Kidney (tissue), 14 donors: ENCODE data around the gene TMEM242. TPM values are rescaled to one million over a fixed set of nuclear protein-coding genes. Genes with fewer than 3 reads are reported as not detected.

Experiments used
- DNase-seq, 5 donors: peaks; one replicate each; pipeline ENCODE4 v3.0.0-alpha.2; 2013 to 2020
- FAIRE-seq: peaks from 2 replicates; lab custom pipeline; 2012; peaks lifted over from hg19 to GRCh38; lab: Jason Lieb, UNC
- H3K27ac ChIP-seq, 2 donors: one replicate each; pipeline ENCODE4 v1.7.0; 2013; ENCODE audit warnings: low read depth in 2 of 2, low read length in 2 of 2, inconsistent platforms in 1 of 2
- H3K27me3 ChIP-seq: one replicate; pipeline ENCODE4 v1.7.1; 2013; ENCODE audit warnings: low read length, inconsistent platforms; ENCODE audit not compliant: control insufficient read depth, insufficient read depth
- H3K36me3 ChIP-seq, 3 donors: one replicate each; pipeline versions ENCODE4 v1.7.0 to v1.7.1; 2013; ENCODE audit warnings: low read length in 3 of 3, control low read depth in 1 of 3, inconsistent platforms in 1 of 3; ENCODE audit not compliant: insufficient read depth in 3 of 3, control insufficient read depth in 2 of 3
- H3K4me1 ChIP-seq, 3 donors: one replicate each; pipeline versions ENCODE4 v1.7.0 to v1.7.1; 2013; ENCODE audit warnings: low read length in 3 of 3, inconsistent platforms in 1 of 3, low read depth in 1 of 3; ENCODE audit not compliant: control insufficient read depth in 2 of 3, insufficient read depth in 2 of 3
- H3K4me3 ChIP-seq, 3 donors: one replicate each; pipeline versions ENCODE4 v1.7.0 to v1.8.1; 2013; ENCODE audit warnings: low read length in 3 of 3, control low read depth in 1 of 3, inconsistent platforms in 1 of 3
- H3K9ac ChIP-seq, 3 donors: one replicate each; pipeline versions ENCODE4 v1.7.0 to v1.7.1; 2013; ENCODE audit warnings: low read length in 3 of 3, control low read depth in 1 of 3, inconsistent platforms in 1 of 3
- H3K9me3 ChIP-seq, 3 donors: one replicate each; pipeline versions ENCODE4 v1.7.0 to v1.7.1; 2013; ENCODE audit warnings: low read length in 3 of 3, control low read depth in 1 of 3, inconsistent platforms in 1 of 3; ENCODE audit not compliant: control insufficient read depth in 2 of 3, insufficient read depth in 1 of 3
- intact Hi-C: fragments of 100-400 bp; cut with DNase I; formaldehyde crosslinking; loops from one replicate; pipeline ENCODE4 v1.11.1; 2022
- polyA plus RNA-seq: library from polyadenylated mRNA; stranded (reverse); fragments of 350-450 nt; fragmentation: Illumina TruSeq; extraction: RNeasy Lipid Tissue Mini Kit (QIAGEN cat#74804); gene quantifications from one replicate; pipeline ENCODE4 v1.2.3, GENCODE V29; 2014; ENCODE audit warnings: low read depth, low replicate concordance; ENCODE audit not compliant: insufficient read depth
- total RNA-seq: library from RNA; stranded (reverse); fragmentation: NEBNext Ultra II Directional; extraction: Animal tissue kit (Norgen Biotek cat#: 25700); gene quantifications from one replicate; pipeline ENCODE4 v1.2.1, GENCODE V29; 2021
- TF ChIP-seq, protein P1 (sequence below): IDR thresholded peaks from 3 replicates; pipeline ENCODE4 v1.5.1; 2012; ENCODE audit warnings: mild to moderate bottlenecking, moderate library complexity, borderline replicate concordance; ENCODE audit not compliant: insufficient read depth; ENCODE audit errors: extremely low read depth
- donor health status: control.
- donor health status: control.
- donor health status: control.
- donor health status: control.
- donor health status: control.
- donor health status: DM: yes; HTN: yes; CAD: no.
- donor health status: Normal renal cell carcinoma (clear cell type).

The TMEM242 gene
- total and polyA plus RNA-seq, 2 donors from 2014 or later, result 14.2 to 14.3 TPM

DNA sequence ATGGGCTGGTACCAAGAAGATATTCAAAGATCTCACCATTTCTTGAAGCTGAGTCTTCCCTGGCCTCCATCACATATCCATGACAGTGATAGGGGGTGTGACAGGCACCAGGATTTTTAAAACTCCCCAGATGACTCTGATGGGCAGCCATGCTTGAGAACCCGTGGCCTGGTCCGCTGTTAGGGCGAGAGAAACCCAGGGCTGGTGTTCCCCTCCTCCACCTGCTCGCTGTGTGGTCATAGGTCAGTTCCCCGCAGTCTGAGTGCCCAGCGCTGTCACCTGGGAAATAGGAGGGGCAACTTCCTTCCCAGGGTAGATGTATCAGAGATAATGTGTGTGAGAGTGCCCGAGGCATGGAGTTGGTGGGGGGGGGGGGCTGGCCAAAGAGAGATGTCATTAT, 50.9 kb downstream of the TMEM242 start:
- Histone ChIP-seq H3K27ac (no peak overlapping the region), H3K4me3 (no peak overlapping the region), H3K27me3 (no peaks in the 10 kb centered on the region), H3K36me3 (no peaks in the 10 kb centered on the region), H3K9me3 (no peaks in the 10 kb centered on the region), H3K9ac (no peak overlapping the region), H3K4me1 (peaks cover 3 to 15% (median 8%) of the 10 kb centered on the region in 3 donors)
- DNase-seq (peak in 2 of 5 donors; percentile 41 to 51), FAIRE-seq (no peak)
- intact Hi-C loops, result loop anchor here (10.0 kb wide), 1 partner anchor 48 kb away; no protein-coding TSS in a partner anchor
- TF ChIP-seq, protein P1, sequence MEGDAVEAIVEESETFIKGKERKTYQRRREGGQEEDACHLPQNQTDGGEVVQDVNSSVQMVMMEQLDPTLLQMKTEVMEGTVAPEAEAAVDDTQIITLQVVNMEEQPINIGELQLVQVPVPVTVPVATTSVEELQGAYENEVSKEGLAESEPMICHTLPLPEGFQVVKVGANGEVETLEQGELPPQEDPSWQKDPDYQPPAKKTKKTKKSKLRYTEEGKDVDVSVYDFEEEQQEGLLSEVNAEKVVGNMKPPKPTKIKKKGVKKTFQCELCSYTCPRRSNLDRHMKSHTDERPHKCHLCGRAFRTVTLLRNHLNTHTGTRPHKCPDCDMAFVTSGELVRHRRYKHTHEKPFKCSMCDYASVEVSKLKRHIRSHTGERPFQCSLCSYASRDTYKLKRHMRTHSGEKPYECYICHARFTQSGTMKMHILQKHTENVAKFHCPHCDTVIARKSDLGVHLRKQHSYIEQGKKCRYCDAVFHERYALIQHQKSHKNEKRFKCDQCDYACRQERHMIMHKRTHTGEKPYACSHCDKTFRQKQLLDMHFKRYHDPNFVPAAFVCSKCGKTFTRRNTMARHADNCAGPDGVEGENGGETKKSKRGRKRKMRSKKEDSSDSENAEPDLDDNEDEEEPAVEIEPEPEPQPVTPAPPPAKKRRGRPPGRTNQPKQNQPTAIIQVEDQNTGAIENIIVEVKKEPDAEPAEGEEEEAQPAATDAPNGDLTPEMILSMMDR, result no peak

DNA sequence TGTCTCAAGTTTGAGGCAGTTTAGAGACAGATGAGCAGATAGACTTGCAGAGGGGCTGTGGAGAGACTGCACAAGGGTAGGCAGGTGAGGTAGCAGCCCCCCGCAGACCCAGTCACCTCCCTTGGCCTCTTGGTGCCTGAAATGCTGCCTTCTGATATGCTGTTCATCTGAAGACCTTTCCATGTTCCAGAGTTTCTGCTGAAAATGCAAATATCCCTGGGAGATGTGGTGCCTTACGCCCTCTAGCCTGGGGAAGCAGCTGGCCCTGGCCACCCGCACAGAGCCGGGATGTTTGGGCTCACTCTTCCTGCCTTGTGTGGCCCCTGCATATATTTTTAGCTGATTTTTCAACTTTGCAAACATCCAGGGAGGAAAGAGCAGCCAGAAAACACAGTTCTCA, 51.4 kb downstream of the TMEM242 start:
- no peaks in the 10 kb centered on the region for H3K36me3 ChIP-seq
- peaks cover 3 to 18% (median 8%) of the 10 kb centered on the region in 3 donors for H3K4me1 ChIP-seq
- TF ChIP-seq, protein P1, result no peak
- intact Hi-C loops, result loop anchor here (10.0 kb wide), 1 partner anchor 47 kb away; no protein-coding TSS in a partner anchor
- H3K27ac ChIP-seq, result no peak overlapping the region
- H3K9ac ChIP-seq, result no peak overlapping the region
- no peaks in the 10 kb centered on the region for H3K9me3 ChIP-seq
- H3K27me3 ChIP-seq, result no peaks in the 10 kb centered on the region
- FAIRE-seq (no peak), DNase-seq (peak in 1 of 5 donors; percentile 18)
- no peak overlapping the region for H3K4me3 ChIP-seq

DNA sequence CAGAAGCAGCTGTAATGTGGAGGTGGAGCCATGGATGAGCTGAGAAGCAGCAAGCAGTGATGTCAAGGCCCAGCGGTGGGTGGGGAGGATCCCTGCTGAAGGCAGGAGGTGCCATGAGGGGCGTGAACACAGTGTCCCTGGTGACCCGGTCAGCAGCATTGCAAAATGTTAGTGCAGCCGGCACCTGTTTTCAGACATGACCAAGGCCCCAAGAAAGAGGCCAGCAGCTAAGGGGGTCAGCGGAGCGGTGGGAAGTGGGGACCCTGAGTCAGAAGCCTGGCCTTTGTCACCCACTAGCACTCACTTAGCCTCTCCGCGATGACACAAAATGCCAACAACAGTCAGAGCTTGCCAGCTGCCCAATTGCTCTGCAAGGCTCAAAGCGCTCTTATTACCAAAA, 51.9 kb downstream of the TMEM242 start:
- H3K27ac ChIP-seq, result no peak overlapping the region
- no peaks in the 10 kb centered on the region for H3K27me3 ChIP-seq
- no peak overlapping the region for H3K9ac ChIP-seq
- H3K36me3 ChIP-seq, result no peaks in the 10 kb centered on the region
- FAIRE-seq, result no peak
- no peaks in the 10 kb centered on the region for H3K9me3 ChIP-seq
- peaks cover 3 to 18% (median 8%) of the 10 kb centered on the region in 3 donors for H3K4me1 ChIP-seq
- H3K4me3 ChIP-seq, result no peak overlapping the region
- peak in 1 of 5 donors; percentile 36 for DNase-seq
- TF ChIP-seq, protein P1, result no peak
- intact Hi-C loops, result loop anchor here (10.0 kb wide), 1 partner anchor 47 kb away; no protein-coding TSS in a partner anchor
